SH-SY5Y (cell line): Measurements from ENCODE around the gene RARRES2.

Experiments
- GATA2 ChIP-seq: IDR thresholded peaks from 2 replicates; pipeline ENCODE4 v1.6.1; 2011; ENCODE audit warnings: mild to moderate bottlenecking, low read depth, low read length
- GATA3 ChIP-seq: IDR thresholded peaks from 2 replicates; pipeline ENCODE4 v1.6.1; 2011; ENCODE audit warnings: low read depth, mild to moderate bottlenecking, low read length, moderate library complexity

RARRES2 gene

DNA sequence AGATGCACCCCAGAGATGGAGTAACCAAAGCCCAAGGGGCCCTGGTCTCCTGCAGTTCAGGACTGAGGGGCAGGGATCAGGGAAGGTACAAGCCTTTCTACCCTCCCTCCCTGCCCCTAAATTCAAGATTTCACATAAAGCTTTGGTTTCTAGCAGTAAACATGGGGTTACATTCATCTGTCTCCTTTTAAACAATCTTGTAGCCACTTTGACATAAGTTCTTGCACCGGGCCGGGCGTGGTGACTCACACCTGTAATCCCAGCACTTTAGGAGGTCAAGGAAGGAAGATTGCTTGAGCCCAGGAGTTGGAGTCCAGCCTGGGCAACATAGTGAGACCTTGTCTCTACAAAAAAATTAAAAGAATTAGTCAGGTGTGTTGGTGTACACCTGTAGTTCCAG lies 14.1 kb downstream of the RARRES2 start:
- TF ChIP-seq GATA3 (no peak), GATA2 (no peak)

DNA sequence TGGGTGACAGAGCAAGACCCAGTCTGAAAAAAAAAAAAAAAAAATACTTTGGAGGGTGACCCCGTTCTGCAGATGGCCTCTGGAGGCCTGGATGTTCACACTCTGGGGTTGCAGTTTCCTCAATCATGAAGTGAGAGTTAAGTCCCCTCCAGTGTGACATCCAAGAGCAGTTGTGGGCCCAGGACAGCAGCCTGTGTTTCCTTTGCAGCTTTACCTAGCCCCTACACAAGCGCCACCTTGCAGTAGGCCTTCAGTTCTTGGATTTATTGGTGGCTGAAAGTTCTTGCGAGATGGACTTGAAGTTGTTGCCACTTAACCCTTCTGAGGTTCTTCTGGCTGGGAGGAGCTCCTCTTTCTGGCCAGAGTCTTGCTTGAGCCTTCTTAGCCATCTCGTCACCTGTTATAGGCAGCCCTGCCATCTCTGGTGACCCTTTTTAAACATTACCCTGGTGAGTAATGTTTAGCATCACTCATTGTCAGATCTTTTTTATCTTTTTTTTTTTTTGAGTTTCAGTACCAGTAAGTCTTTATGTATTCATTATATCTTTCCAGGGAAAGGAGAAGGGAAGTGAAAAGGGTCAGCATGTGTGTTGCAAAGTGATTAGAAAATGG lies 14.7 kb downstream of the RARRES2 start:
- TF ChIP-seq GATA3 (no peak), GATA2 (no peak)

DNA sequence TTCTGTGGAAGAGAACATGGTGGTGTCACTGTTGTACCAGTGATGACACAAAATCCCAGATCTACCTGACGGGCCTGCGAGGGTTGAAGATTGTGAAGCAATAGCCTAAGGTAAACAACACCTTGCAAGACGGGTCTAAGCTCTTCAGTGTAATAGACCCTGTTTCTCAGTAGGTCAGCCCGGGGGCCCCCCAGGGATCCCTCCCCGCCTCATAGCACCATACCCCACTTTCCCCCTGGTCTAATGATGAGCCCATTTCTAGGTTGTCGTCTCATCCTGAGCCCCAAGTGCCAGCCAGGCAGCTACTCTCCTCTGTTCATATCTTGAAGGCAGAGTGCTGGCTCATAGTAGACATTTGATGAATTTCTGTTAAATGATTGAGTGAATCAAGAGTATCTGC lies 15.5 kb downstream of the RARRES2 start:
- TF ChIP-seq GATA3 (no peak), GATA2 (no peak)

DNA sequence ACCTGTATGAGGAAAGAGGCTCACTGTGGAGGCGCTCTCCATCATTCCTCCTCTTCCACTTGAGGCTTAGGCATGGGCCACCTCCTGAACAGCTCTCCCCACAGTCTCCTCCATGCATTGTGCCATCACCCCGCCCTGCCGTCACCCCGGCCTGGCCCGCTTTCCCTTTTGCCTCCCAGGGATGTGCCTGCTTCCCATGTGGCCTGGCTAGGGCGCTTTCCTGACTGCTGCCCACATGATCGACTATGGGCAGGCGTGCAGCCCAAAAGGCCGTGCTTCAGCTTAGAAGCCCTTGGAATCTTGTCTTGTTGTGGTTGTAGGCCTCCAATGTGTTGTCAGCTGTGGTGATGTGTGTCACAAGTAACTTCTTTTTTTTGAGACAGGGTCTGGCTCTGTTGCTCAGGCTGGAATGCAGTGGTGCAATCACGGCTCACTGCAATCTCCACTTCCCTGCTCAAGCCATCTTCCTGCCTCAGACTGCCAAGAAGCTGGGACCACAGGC lies 16.3 kb downstream of the RARRES2 start:
- no peak for TF ChIP-seq GATA2
- no peak for TF ChIP-seq GATA3

DNA sequence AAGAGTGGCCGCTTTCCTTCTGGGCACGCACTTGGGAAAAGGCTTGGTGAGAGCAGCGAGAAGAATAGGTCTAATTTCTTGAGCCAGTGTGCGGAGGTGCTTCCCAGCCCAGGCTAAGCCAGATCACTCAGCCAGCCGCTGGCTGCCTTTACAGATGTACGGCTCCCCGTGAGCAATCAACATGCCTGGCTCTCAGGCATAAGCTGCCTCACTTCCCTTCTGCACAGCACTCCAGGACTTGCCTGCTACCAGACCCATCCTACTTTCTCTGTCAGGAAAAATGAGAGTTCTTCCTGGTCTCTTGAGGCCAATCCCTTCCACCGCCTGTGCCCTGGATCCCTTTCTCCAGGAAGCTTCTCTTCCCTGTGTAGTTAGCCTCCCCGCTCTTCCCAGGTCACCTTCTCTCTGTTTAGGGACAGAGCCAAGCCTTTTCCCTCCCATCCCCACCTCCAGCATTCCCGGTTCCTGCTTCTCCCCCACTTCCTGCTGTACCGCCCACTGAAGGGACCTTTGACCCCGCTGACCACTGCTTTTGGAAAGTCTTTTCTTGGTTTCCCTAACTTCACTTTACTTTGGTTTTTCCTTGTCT lies 17.0 kb downstream of the RARRES2 start:
- TF ChIP-seq GATA2: no peak
- TF ChIP-seq GATA3: no peak

DNA sequence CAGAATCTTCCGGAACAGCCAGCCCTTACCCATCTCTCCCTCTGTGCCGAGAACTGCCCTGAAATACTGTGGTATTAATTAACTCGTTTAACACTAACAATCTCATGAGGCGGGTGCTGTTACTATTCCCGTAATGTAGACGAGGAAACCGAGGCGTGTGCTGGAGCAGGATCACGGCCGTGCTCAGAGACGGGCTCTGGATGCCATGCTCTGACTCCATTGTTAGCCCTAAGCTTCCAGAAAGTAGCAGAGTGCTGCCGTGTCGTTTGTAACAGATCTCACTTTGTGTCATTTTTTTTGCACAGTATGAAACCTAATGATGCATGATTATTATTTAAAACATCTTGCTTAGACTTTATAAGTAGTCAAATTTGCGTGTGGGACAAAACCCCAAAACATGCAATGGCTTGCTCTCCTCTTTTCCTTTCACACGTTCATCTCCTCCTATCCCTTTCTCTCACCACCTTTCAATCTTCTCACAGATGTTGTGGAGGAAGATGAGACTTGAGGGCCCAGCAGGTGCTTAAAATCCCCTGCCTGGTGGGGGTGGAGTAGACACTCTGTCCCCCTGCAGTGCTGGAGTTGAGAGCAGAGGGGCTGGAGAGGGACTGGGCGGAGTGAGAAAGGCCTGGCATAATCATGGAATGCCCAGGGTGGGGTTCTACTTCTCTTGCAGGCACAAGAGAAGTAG lies 17.6 kb downstream of the RARRES2 start:
- TF ChIP-seq GATA3 (no peak), GATA2 (no peak)

DNA sequence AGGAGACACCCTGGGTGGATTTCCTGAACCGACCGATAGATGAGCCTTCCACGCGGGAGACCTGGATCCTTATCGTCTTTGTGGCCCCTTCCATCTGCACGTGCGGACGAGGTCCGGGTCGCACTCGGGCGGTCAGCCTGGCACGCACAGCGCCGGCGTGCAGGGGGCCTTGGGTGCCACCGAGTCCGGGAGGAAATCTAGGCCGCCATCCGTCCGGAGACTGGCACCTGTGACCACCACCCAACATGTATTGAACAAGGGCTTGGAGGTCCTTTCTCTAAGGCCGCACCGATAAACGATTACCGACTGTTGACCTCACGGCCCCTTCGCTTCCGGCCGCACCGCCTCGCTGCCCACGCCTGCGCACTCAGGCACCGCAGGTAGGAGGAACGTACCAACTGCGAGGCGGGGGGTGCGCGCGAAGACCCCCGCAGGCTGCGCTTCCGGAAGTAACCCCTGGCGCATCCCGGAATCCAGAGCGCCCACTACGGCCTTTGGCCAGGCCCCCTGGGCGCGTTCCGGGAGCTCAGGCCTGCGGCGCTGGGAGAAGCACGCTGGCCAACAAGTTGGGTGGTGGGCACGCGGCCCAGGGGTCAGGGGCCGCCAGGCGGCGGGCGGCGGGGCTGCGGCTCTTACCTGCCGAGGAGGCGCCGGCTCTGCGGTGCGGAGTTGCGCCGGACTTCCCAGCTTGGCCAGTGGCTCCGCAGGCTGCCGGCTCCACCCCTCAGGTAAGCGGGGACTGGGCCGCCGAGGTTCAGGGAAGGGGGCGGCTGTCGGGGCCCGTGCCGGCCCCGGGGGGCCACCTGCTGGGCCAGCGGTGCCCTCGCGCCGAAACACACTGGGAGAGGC lies 18.4 kb downstream of the RARRES2 start, which contains the start of the genes ACTR3C and LRRC61:
ACTR3C (minus strand) TSS at position 713 of the 849 bp plus-strand sequence. CDS start 28,249 bp downstream, outside the sequence.
LRRC61 (plus strand) TSS at position 523 of the 849 bp plus-strand sequence. CDS start 13,507 bp downstream, outside the sequence.
- TF ChIP-seq GATA3 (no peak), GATA2 (no peak)

DNA sequence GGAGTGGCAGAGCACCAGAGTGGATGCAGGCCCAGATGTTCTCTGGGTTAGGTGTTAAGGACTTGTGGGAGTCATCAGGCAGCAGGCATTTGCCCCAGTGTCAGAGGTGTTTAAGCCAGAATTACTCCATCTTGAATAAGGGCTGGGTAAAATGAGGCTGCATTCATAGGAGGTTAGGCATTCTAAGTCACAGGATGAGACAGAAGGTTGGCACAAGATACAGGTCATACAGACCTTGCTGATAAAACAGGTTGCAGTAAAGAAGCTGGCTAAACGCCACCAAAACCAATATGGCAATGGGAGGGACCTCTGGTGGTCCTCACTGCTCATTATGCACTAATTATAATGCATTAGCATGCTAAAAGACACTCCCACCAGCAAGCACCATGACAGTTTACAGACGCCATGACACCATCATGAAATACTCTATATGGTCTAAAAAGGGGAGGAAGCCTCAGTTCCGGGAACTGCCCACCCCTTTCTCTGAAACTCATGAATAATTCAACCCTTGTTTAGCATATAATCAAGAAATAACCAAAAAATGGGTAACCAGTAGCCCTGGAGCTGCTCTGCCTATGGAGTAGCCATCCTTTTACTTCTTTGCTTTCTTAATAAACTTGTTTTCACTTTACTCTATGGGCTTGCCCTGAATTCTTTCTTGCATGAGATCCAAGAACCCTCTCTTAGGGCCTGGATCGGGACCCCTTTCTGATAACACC lies 19.2 kb downstream of the RARRES2 start:
- no peak for TF ChIP-seq GATA3
- TF ChIP-seq GATA2: no peak

DNA sequence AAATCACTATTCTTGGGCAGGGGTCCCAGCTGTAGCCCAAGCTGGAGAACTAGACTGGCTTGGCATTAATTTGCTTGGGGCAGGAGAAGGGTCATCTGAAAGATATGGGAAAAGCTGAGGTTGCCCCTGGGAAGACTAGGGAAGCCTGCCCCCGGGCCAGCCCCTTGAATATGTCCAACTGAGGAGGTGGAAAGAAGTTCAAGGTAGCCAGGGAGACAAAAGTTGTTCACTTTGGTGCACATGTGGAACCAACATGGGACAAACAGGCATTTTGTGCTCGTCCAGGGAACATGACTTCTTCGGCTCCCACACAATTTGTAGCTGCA lies 19.7 kb downstream of the RARRES2 start:
- TF ChIP-seq GATA2: no peak
- TF ChIP-seq GATA3: no peak

DNA sequence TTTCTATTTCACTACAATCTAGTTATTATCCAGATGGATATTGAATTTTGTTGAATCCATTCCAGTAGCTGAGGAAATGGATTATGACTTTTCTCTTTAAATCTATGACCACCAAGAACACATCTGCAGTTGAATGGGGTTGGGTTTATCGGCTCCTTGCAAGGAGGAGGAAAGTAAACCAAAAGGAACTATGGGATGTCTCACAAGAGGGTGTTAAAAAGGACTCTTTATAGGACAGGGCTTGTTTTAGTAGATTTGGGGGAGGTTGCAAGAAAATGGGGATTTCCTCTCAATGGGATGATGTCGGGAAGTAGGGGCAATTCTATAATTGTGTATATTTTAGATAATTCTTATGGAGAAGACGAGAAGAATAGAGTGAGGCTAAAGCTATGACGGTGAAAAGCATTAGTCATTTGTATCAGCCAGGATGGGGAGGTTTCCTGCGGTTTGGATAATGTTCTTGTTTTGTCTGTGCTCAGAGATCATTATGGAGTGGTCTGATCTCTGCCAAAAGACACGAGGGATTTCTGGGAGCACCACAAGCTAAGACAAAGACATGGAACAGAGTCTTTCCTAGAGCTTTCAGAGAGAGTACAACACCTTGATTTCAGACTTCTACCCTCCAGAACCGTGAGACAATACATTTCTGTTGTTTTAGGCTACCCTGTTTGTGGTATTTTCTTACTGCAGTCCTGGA lies 23.5 kb downstream of the RARRES2 start:
- TF ChIP-seq GATA2 (no peak), GATA3 (no peak)

DNA sequence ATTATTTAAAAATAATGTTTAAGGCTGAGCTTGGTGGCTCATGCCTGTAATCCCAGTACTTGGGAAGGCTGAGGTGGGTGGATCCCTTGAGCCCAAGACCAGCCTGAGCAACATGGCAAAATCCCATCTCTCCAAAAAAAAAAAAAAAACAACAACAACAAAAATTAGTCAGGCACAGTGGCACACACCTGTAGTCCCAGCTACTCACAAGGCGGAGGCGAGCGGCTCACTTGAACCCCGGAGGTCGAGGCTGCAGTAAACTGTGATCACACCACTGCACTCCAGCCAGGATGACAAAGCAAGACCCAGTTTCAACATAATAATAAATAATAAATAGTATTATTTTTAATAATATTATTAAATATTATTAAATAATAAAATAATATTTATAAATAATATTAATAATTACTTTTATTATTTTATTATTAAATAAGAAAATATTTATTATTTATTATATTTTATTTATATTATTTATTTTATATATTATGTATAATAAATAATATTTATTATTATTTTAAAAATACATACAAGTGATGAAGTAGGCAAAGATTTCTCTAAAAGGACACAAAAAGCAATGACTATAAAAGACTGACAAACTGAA lies 26.7 kb downstream of the RARRES2 start:
- no peak for TF ChIP-seq GATA2
- no peak for TF ChIP-seq GATA3

DNA sequence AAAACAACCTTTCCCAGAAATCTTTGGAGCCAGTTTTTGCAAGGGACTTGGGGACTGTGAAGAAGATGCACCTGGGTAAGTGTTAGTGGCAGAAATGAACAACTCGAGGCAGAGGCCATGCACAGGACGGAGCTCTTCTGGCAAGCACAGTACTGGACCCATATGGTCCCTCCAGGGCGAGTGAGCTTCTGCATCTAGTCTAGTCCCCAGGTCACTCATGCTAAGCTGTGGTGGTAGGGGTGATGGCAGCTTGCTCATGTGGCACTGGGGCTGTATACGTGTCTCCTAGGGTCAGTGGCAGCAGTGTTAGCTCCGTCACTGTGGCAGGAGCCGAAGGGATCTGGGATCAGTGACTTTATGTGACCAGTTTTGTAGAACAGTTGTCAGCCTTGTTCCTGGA lies 27.6 kb downstream of the RARRES2 start:
- TF ChIP-seq GATA2: no peak
- no peak for TF ChIP-seq GATA3
